ENCODE measurements around the gene CDH18.
"Not testable (repeated sequence)": the region's sequence is repeated elsewhere in the genome, so short reads cannot be mapped to it uniquely, and the experiment has no call there.

The CDH18 gene

GRCh38 chr5:19853616-19854240, 134.3 kb downstream of the CDH18 start:
- TF ChIP-seq, protein P1, sequence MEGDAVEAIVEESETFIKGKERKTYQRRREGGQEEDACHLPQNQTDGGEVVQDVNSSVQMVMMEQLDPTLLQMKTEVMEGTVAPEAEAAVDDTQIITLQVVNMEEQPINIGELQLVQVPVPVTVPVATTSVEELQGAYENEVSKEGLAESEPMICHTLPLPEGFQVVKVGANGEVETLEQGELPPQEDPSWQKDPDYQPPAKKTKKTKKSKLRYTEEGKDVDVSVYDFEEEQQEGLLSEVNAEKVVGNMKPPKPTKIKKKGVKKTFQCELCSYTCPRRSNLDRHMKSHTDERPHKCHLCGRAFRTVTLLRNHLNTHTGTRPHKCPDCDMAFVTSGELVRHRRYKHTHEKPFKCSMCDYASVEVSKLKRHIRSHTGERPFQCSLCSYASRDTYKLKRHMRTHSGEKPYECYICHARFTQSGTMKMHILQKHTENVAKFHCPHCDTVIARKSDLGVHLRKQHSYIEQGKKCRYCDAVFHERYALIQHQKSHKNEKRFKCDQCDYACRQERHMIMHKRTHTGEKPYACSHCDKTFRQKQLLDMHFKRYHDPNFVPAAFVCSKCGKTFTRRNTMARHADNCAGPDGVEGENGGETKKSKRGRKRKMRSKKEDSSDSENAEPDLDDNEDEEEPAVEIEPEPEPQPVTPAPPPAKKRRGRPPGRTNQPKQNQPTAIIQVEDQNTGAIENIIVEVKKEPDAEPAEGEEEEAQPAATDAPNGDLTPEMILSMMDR (IDR thresholded peaks at IDR 0.05; ENCODE audit: insufficient read depth, low read depth, low read length, missing control alignments): no peak
- H3K4me3 ChIP-seq (ENCODE audit: low read depth, low read length): no peak overlapping the region
- DNase-seq (ENCODE audit: low read depth): no peak

GRCh38 chr5:19837536-19838174, 150.3 kb downstream of the CDH18 start:
- no peak overlapping the region for H3K4me3 ChIP-seq (ENCODE audit: low read depth, low read length)
- no peak for DNase-seq (ENCODE audit: low read depth)
- TF ChIP-seq, protein P1 (IDR thresholded peaks at IDR 0.05; ENCODE audit: insufficient read depth, low read depth, low read length, missing control alignments): no peak

DNA sequence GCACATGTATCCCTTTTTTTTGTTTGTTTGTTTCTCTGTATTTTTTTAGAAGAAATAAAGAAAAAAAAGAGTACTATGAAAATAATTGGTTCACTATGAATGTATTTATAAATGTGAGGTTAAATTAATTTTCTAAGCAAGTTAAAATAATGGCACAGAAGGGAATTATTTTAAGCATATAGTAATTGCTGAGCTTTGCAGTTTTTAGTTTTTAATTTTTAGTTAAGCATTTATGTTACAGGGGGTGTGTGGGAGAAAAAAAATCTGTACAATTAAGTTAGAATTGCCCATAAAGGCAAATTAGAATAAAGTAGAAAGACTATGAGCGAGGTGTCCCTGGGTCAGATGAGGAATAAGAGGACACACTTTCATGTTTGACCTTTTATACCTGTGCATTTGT, 152.6 kb downstream of the CDH18 start:
- no peak overlapping the region for H3K4me3 ChIP-seq (ENCODE audit: low read depth, low read length)
- TF ChIP-seq, protein P1 (IDR thresholded peaks at IDR 0.05; ENCODE audit: insufficient read depth, low read depth, low read length, missing control alignments): no peak
- DNase-seq (ENCODE audit: low read depth): no peak

DNA sequence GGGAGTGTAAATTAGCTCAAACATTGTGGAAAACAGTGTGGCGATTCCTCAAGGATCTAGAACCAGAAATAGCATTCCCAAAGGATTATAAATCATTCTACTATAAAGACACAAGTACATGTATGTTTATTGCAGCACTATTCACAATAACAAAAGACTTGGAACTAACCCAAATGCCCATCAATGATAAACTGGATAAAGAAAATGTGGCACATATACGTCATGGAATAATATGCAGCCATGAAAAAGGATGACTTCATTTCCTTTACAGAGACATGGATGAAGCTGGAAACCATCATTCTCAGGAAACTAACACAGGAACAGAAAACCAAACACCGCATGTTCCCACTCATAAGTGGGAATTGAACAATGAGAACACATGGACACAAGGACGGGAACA, 175.3 kb downstream of the CDH18 start:
- DNase-seq (ENCODE audit: low read depth); H3K4me3 ChIP-seq (ENCODE audit: low read depth, low read length): not testable (repeated sequence)

DNA sequence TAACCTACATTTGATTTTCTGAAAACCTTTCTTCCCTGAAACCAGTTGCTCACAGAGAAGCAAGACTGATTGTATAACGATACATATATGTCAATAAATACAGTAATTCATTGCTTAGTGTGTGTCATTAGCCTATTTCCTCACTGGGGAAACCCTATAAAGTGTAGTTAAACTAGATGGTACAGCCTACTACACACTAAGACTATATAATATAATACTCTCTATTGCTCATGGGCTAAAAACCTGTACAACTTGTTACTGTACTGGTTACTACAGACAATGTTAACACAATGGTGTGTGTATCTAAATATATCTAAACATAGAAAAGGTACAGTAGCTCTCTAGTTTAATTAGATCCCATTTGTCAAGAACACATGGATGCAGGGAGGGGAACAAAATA, 181.2 kb downstream of the CDH18 start:
- DNase-seq (ENCODE audit: low read depth): no peak
- H3K4me3 ChIP-seq (ENCODE audit: low read depth, low read length): no peak overlapping the region
- TF ChIP-seq, protein P1 (IDR thresholded peaks at IDR 0.05; ENCODE audit: insufficient read depth, low read depth, low read length, missing control alignments): no peak

GRCh38 chr5:19802686-19803085, 185.3 kb downstream of the CDH18 start:
- H3K4me3 ChIP-seq (ENCODE audit: low read depth, low read length): no peak overlapping the region
- no peak for DNase-seq (ENCODE audit: low read depth)

GRCh38 chr5:19795218-19795617, 192.8 kb downstream of the CDH18 start:
- no peak for DNase-seq (ENCODE audit: low read depth)
- TF ChIP-seq, protein P1 (IDR thresholded peaks at IDR 0.05; ENCODE audit: insufficient read depth, low read depth, low read length, missing control alignments): no peak
- no peak overlapping the region for H3K4me3 ChIP-seq (ENCODE audit: low read depth, low read length)

More at GRCh38 chr5:19802686-19803085, 185.3 kb downstream of the CDH18 start:
- TF ChIP-seq, protein P1 (IDR thresholded peaks at IDR 0.05; ENCODE audit: insufficient read depth, low read depth, low read length, missing control alignments): no peak
